IMR-90 (cell line): ENCODE results near the gene DHRSX. TPM values are rescaled to one million over a fixed set of nuclear protein-coding genes. Genes with fewer than 3 reads are reported as not detected.

Experiments
- ATAC-seq: fragments of 200-7000 bp; cut with Tn5 transposase; 2 replicates; pipeline ENCODE4 v1.9.1; 2020; ENCODE audit warnings: low read depth, mild to moderate bottlenecking, moderate library complexity
- BruUV-seq: library from RNA; stranded (reverse); fragments of 400-500 nt; replicated peaks from 2 replicates; lab custom pipeline; 2021; lab: Mats Ljungman, UMichigan
- CTCF ChIA-PET: fragments of 300-600 bp; formaldehyde crosslinking; extraction: SDS; loops from one replicate; lab custom pipeline; 2021; ENCODE audit warnings: antibody characterized with exemption; lab: Yijun Ruan, JAX
- POLR2A ChIA-PET: fragments of 300-600 bp; sonication (Branson Sonifier 250); formaldehyde crosslinking; loops from one replicate; lab custom pipeline; 2022; ENCODE audit warnings: antibody characterized with exemption; ENCODE audit not compliant: unreplicated experiment; lab: Charles Lee
- DNase-seq: peaks from one replicate; pipeline ENCODE4 v3.0.0; 2013
- H2AFZ ChIP-seq: replicated peaks from 2 replicates; pipeline ENCODE3; 2013; ENCODE audit warnings: low read length, mild to moderate bottlenecking; ENCODE audit not compliant: poor library complexity
- H2AK5ac ChIP-seq: 2 replicates; pipeline ENCODE4 v1.6.1; 2013; ENCODE audit warnings: low read depth, low read length, inconsistent platforms
- H2AK9ac ChIP-seq: replicated peaks from 2 replicates; pipeline ENCODE3; 2013; ENCODE audit warnings: mild to moderate bottlenecking, low read depth, low read length, moderate library complexity; ENCODE audit not compliant: poor library complexity
- H2BK120ac ChIP-seq: 2 replicates; pipeline ENCODE4 v1.6.1; 2013; ENCODE audit warnings: low read depth, low read length, inconsistent platforms
- H2BK15ac ChIP-seq: 3 replicates; pipeline ENCODE4 v1.6.1; 2013; ENCODE audit warnings: low read depth, low read length, inconsistent platforms
- H2BK20ac ChIP-seq: 2 replicates; pipeline ENCODE4 v1.6.1; 2013; ENCODE audit warnings: low read depth, mild to moderate bottlenecking, inconsistent platforms, low read length, moderate library complexity
- H2BK5ac ChIP-seq: 2 replicates; pipeline ENCODE4 v1.6.1; 2013; ENCODE audit warnings: mild to moderate bottlenecking, low read depth, low read length, inconsistent platforms; ENCODE audit not compliant: poor library complexity, severe bottlenecking
- H3K14ac ChIP-seq: replicated peaks from 2 replicates; pipeline ENCODE4 v1.6.1; 2013; ENCODE audit warnings: low read depth, low read length, inconsistent platforms
- H3K18ac ChIP-seq: 2 replicates; pipeline ENCODE4 v1.6.1; 2013; ENCODE audit warnings: low read depth, low read length, control low read depth
- H3K23ac ChIP-seq: 2 replicates; pipeline ENCODE4 v1.6.1; 2013; ENCODE audit warnings: low read depth, low read length, inconsistent platforms
- H3K27ac ChIP-seq: 2 replicates; pipeline ENCODE4 v1.5.1; 2013; ENCODE audit warnings: mild to moderate bottlenecking, control low read depth, low read length; ENCODE audit not compliant: insufficient read depth
- H3K27me3 ChIP-seq: 2 replicates; pipeline ENCODE4 v1.6.1; 2013; ENCODE audit warnings: low read length; ENCODE audit not compliant: control insufficient read depth, insufficient read depth
- H3K36me3 ChIP-seq: 2 replicates; pipeline ENCODE4 v1.6.1; 2013; ENCODE audit warnings: low read length, mixed read lengths; ENCODE audit not compliant: control insufficient read depth, insufficient read depth
- H3K4ac ChIP-seq: 2 replicates; pipeline ENCODE4 v1.6.1; 2013; ENCODE audit warnings: low read depth, low read length, inconsistent platforms
- H3K4me1 ChIP-seq: 2 replicates; pipeline ENCODE4 v1.6.1; 2013; ENCODE audit warnings: low read length, mixed read lengths; ENCODE audit not compliant: control insufficient read depth, insufficient read depth
- H3K4me2 ChIP-seq: 2 replicates; pipeline ENCODE4 v1.6.1; 2013; ENCODE audit warnings: low read depth, mild to moderate bottlenecking, control low read depth, low read length, moderate library complexity
- H3K4me3 ChIP-seq: 2 replicates; pipeline ENCODE4 v1.5.1; 2013; ENCODE audit warnings: low read depth, mild to moderate bottlenecking, control low read depth, low read length, moderate library complexity; ENCODE audit not compliant: insufficient read depth
- H3K56ac ChIP-seq: 2 replicates; pipeline ENCODE4 v1.6.1; 2013; ENCODE audit warnings: low read length, inconsistent platforms; ENCODE audit not compliant: insufficient read depth; ENCODE audit errors: extremely low read depth
- H3K79me1 ChIP-seq, 2 experiments: 2 replicates each; pipeline ENCODE4 v1.6.1; 2013; ENCODE audit warnings: low read length in 2 of 2, inconsistent platforms in 1 of 2, low read depth in 1 of 2
- H3K9ac ChIP-seq: 2 replicates; pipeline ENCODE4 v1.6.1; 2013; ENCODE audit warnings: low read depth, low read length, control low read depth
- H3K9me1 ChIP-seq: 2 replicates; pipeline ENCODE4 v1.6.1; 2013; ENCODE audit warnings: low read length, inconsistent platforms; ENCODE audit not compliant: insufficient read depth
- H3K9me3 ChIP-seq: 2 replicates; pipeline ENCODE4 v1.6.1; 2013; ENCODE audit warnings: low read length; ENCODE audit not compliant: control insufficient read depth, insufficient read depth
- H4K20me1 ChIP-seq: 2 replicates; pipeline ENCODE4 v1.6.1; 2013; ENCODE audit warnings: low read length, inconsistent platforms; ENCODE audit not compliant: insufficient read depth
- H4K5ac ChIP-seq: 2 replicates; pipeline ENCODE4 v1.6.1; 2013; ENCODE audit warnings: mild to moderate bottlenecking, low read depth, low read length, control low read depth
- H4K8ac ChIP-seq, 2 experiments: 2 replicates each; pipeline ENCODE4 v1.6.1; 2013; ENCODE audit warnings: low read depth in 2 of 2, low read length in 2 of 2, control low read depth in 1 of 2, inconsistent platforms in 1 of 2
- H4K91ac ChIP-seq: 2 replicates; pipeline ENCODE4 v1.6.1; 2013; ENCODE audit warnings: low read depth, low read length, inconsistent platforms; ENCODE audit not compliant: insufficient read depth
- CEBPB ChIP-seq: IDR thresholded peaks from 2 replicates; pipeline ENCODE4 v1.6.1; 2012; ENCODE audit warnings: low read depth, low read length, improper control_type of control experiment
- CHD1 ChIP-seq: IDR thresholded peaks from 2 replicates; pipeline ENCODE4 v1.6.1; 2012; ENCODE audit warnings: low read depth, low read length, improper control_type of control experiment
- FOS ChIP-seq: fragments of 150-350 bp; IDR thresholded peaks from 2 replicates; pipeline ENCODE4 v1.6.1; 2016; ENCODE audit warnings: low read depth, low read length
- MAFK ChIP-seq: IDR thresholded peaks from 2 replicates; pipeline ENCODE4 v1.6.1; 2012; ENCODE audit warnings: low read depth, low read length, improper control_type of control experiment
- MAZ ChIP-seq: IDR thresholded peaks from 2 replicates; pipeline ENCODE4 v1.6.1; 2012; ENCODE audit warnings: low read depth, mild to moderate bottlenecking, low read length, improper control_type of control experiment, moderate library complexity, borderline replicate concordance
- MXI1 ChIP-seq: IDR thresholded peaks from 2 replicates; pipeline ENCODE4 v1.6.1; 2012; ENCODE audit warnings: low read depth, mild to moderate bottlenecking, low read length, moderate library complexity, borderline replicate concordance
- NFE2L2 ChIP-seq: fragments of 150-350 bp; IDR thresholded peaks from 2 replicates; pipeline ENCODE4 v1.6.1; 2016; ENCODE audit warnings: low read depth, mild to moderate bottlenecking, low read length
- POLR2A ChIP-seq: IDR thresholded peaks from 2 replicates; pipeline ENCODE4 v1.6.1; 2012; ENCODE audit warnings: mild to moderate bottlenecking, low read depth, low read length
- RAD21 ChIP-seq: IDR thresholded peaks from 2 replicates; pipeline ENCODE4 v1.6.1; 2012; ENCODE audit warnings: low read length, improper control_type of control experiment
- RCOR1 ChIP-seq: IDR thresholded peaks from 2 replicates; pipeline ENCODE4 v1.6.1; 2012; ENCODE audit warnings: mild to moderate bottlenecking, low read length, improper control_type of control experiment; ENCODE audit not compliant: insufficient replicate concordance
- RFX5 ChIP-seq: IDR thresholded peaks from 2 replicates; pipeline ENCODE4 v1.8.0; 2012; ENCODE audit warnings: low read depth, mild to moderate bottlenecking, low read length, moderate library complexity
- SMC3 ChIP-seq: fragments of 150-350 bp; IDR thresholded peaks from 2 replicates; pipeline ENCODE4 v1.6.1; 2016; ENCODE audit warnings: low read depth, mild to moderate bottlenecking, antibody characterized with exemption, low read length, moderate library complexity
- WGBS, 2 experiments: methylation state at CpG; one replicate each; pipeline versions ENCODE4 v1.1.5 to v1.1.7; 2013; ENCODE audit warnings: missing lambda C conversion rate in 2 of 2; ENCODE audit not compliant: insufficient read length in 1 of 2; ENCODE audit errors: extremely low coverage in 2 of 2; 5-methylcytosine and 5-hydroxymethylcytosine counted together
- dilution Hi-C: fragments of 300-500 bp; cut with HindIII; formaldehyde crosslinking; loops from one replicate; pipeline ENCODE4 v1.14.3; 2018; ENCODE audit warnings: low sequenced_read_pairs; ENCODE audit not compliant: unreplicated experiment
- in situ Hi-C: fragments of 300-500 bp; cut with MboI; formaldehyde crosslinking; loops from 3 replicates; pipeline ENCODE4 v1.14.3; 2019; ENCODE audit warnings: low sequenced_read_pairs, inconsistent platforms, mixed read lengths
- intact Hi-C: fragments of 100-400 bp; cut with micrococcal nuclease; formaldehyde crosslinking; loops from 2 replicates; pipeline ENCODE4 v1.10.0; 2022
- polyA plus RNA-seq, 3 experiments: library from polyadenylated mRNA; depleted of rRNA; stranded (reverse); fragments of >200 nt; gene quantifications; 2 replicates each; pipeline ENCODE4 v1.2.3, GENCODE V29; 2012; ENCODE audit warnings: low replicate concordance in 1 of 3
- total RNA-seq: library from RNA; depleted of rRNA; stranded (reverse); fragments of >200 nt; gene quantifications from 2 replicates; pipeline ENCODE4 v1.2.3, GENCODE V29; 2012
- TF ChIP-seq, protein P1 (sequence below): conservative IDR thresholded peaks from 2 replicates; pipeline ENCODE4 v1.5.1; 2012; ENCODE audit warnings: mild to moderate bottlenecking, low read depth, low read length, improper control_type of control experiment
- TF ChIP-seq, protein P2 (sequence below): fragments of 150-350 bp; IDR thresholded peaks from 2 replicates; pipeline ENCODE4 v1.6.1; 2016; ENCODE audit warnings: low read depth, mild to moderate bottlenecking, low read length, moderate library complexity, borderline replicate concordance
- TF ChIP-seq, protein P3 (sequence below): fragments of 150-350 bp; IDR thresholded peaks from 2 replicates; pipeline ENCODE4 v1.6.1; 2017; ENCODE audit warnings: mild to moderate bottlenecking, antibody characterized with exemption, low read length, low read depth

Gene DHRSX
- total and polyA plus RNA-seq, 2 of the 4 experiments (the other 2 are of a cell fraction), result 26.2 to 38.0 TPM

DNA sequence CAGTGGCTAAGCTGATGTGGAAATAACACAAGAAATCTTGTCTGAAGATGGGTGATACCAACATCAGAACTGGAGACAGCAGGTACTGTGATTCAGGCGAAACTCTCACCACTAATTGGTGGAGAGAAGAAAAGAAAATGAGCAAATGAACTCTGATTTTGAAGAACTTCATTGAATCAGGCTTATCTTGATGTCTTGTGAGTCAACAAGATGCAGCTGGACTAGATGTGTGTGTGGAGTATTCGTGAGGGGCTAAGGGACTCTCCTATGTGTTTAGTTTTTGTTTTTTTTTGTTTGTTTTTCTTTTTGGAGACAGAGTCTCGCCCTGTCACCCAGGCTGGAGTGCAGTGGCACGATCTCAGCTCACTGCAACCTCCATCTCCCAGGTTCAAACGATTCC lies 131.6 kb downstream of the DHRSX start:
- POLR2A ChIA-PET, result no interaction called here

More for the DNA sequence above, 131.6 kb downstream of the DHRSX start:
- H3K4ac ChIP-seq, result no peak overlapping the region
- H3K56ac ChIP-seq, result no peak overlapping the region
- no peak for TF ChIP-seq CHD1
- no peak for TF ChIP-seq SMC3
- no peak for TF ChIP-seq RFX5
- TF ChIP-seq MAFK, result no peak
- TF ChIP-seq MAZ, result no peak
- TF ChIP-seq CEBPB, result no peak
- no peak for TF ChIP-seq MXI1
- no peak for TF ChIP-seq RAD21
- TF ChIP-seq FOS, result no peak
- TF ChIP-seq POLR2A, result no peak
- TF ChIP-seq, protein P1, sequence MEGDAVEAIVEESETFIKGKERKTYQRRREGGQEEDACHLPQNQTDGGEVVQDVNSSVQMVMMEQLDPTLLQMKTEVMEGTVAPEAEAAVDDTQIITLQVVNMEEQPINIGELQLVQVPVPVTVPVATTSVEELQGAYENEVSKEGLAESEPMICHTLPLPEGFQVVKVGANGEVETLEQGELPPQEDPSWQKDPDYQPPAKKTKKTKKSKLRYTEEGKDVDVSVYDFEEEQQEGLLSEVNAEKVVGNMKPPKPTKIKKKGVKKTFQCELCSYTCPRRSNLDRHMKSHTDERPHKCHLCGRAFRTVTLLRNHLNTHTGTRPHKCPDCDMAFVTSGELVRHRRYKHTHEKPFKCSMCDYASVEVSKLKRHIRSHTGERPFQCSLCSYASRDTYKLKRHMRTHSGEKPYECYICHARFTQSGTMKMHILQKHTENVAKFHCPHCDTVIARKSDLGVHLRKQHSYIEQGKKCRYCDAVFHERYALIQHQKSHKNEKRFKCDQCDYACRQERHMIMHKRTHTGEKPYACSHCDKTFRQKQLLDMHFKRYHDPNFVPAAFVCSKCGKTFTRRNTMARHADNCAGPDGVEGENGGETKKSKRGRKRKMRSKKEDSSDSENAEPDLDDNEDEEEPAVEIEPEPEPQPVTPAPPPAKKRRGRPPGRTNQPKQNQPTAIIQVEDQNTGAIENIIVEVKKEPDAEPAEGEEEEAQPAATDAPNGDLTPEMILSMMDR, result no peak
- no peak for TF ChIP-seq NFE2L2
- TF ChIP-seq, protein P2, sequence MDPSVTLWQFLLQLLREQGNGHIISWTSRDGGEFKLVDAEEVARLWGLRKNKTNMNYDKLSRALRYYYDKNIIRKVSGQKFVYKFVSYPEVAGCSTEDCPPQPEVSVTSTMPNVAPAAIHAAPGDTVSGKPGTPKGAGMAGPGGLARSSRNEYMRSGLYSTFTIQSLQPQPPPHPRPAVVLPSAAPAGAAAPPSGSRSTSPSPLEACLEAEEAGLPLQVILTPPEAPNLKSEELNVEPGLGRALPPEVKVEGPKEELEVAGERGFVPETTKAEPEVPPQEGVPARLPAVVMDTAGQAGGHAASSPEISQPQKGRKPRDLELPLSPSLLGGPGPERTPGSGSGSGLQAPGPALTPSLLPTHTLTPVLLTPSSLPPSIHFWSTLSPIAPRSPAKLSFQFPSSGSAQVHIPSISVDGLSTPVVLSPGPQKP, result no peak
- TF ChIP-seq, protein P3, sequence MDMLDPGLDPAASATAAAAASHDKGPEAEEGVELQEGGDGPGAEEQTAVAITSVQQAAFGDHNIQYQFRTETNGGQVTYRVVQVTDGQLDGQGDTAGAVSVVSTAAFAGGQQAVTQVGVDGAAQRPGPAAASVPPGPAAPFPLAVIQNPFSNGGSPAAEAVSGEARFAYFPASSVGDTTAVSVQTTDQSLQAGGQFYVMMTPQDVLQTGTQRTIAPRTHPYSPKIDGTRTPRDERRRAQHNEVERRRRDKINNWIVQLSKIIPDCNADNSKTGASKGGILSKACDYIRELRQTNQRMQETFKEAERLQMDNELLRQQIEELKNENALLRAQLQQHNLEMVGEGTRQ, result no peak
- TF ChIP-seq RCOR1, result no peak
- ATAC-seq, result no peak
- peaks cover 10% of the 10 kb centered on the region for H3K36me3 ChIP-seq
- H2AK9ac ChIP-seq, result no peak overlapping the region
- no peak overlapping the region for H3K18ac ChIP-seq
- no peak for DNase-seq
- H3K14ac ChIP-seq, result no peak overlapping the region
- H4K91ac ChIP-seq, result no peak overlapping the region
- in situ Hi-C loops (no loop called here), dilution Hi-C loops (no loop called here), intact Hi-C loops (no loop called here)
- no peak overlapping the region for H2BK15ac ChIP-seq
- no peak overlapping the region for H4K5ac ChIP-seq
- no peak overlapping the region for H3K9ac ChIP-seq
- no peak overlapping the region for H3K4me3 ChIP-seq
- no peak overlapping the region for H2BK5ac ChIP-seq
- no peaks in the 10 kb centered on the region for H4K20me1 ChIP-seq
- H2AFZ ChIP-seq, result no peak overlapping the region
- WGBS, 2 experiments, result 71% methylated on average over 1 of the region's 5 CpGs; no CpG with 5 or more reads in 1 of the 2 experiments
- no peak overlapping the region for H3K23ac ChIP-seq
- H4K8ac ChIP-seq, result no peak overlapping the region
- peaks cover 3% of the 10 kb centered on the region in 2 experiments; a peak in 3 of 4 replicates for H3K79me1 ChIP-seq
- no peak overlapping the region for H2BK120ac ChIP-seq
- no TSS peak for BruUV-seq
- no peak overlapping the region for H2AK5ac ChIP-seq
- no peak overlapping the region for H3K4me2 ChIP-seq
- H3K9me3 ChIP-seq, result no peaks in the 10 kb centered on the region
- CTCF ChIA-PET, result no interaction called here
- no peaks in the 10 kb centered on the region for H3K27me3 ChIP-seq
- H2BK20ac ChIP-seq, result no peak overlapping the region
- H3K9me1 ChIP-seq, result peaks cover 3% of the 10 kb centered on the region; the same call in 1 of the 2 replicates
- no peaks in the 10 kb centered on the region for H3K4me1 ChIP-seq
- no peak overlapping the region for H3K27ac ChIP-seq
